ENCODE measurements around the gene LGR5.

DNA sequence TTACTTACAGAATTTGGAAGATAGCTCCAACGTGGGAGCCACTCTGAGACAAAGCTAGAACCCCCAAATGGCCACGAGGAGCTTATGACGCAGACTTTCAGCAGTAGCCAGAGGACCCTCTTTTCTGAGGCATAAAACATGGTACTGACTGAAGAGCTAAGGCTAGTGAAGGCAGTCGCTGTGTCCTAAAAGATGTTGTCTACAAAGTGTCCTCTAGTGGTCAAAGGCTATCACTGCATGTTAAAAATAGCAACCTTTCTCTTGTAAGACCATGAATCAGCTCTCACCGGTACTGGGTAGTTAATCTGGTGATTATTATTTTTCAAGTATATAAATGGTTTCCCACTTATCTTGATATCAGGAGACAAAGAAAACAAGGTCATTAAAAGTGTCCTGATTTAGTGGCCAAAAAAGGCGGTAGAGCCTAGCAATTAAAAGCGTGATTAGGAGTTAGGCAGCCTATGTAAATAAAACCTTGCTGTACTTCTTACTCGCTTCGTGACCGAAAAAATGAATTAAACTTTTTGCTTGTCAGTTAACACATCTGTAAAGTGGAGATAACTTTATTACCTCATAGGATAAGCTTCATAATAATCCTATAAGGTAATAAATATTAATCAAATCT lies 47.0 kb upstream of the LGR5 start:
- TF ChIP-seq CTCF (IDR thresholded peaks at IDR 0.05; ENCODE audit: insufficient read depth, low read length, poor library complexity, severe bottlenecking) = peak; percentile 64
- no peak for TF ChIP-seq EZH2phosphoT487 (conservative IDR thresholded peaks at IDR 0.05; ENCODE audit: low read length)

Measured in SU-DHL-6 (cell line).